OCI-LY7 (cell line): Measurements from ENCODE around the gene NLGN4X. TPM values are rescaled to one million over a fixed set of nuclear protein-coding genes. Genes with fewer than 3 reads are reported as not detected.

ENCODE experiments used
- BruUV-seq: library from RNA; stranded (reverse); fragments of 400-500 nt; replicated peaks from 2 replicates; lab custom pipeline; 2021; lab: Mats Ljungman, UMichigan
- CTCF ChIA-PET: fragments of 300-600 bp; sonication (Branson Sonifier 250); formaldehyde crosslinking; loops from one replicate; lab custom pipeline; 2022; ENCODE audit warnings: antibody characterized with exemption; ENCODE audit not compliant: unreplicated experiment; lab: Charles Lee
- POLR2A ChIA-PET: fragments of 300-600 bp; sonication (Branson Sonifier 250); formaldehyde crosslinking; loops from one replicate; lab custom pipeline; 2022; ENCODE audit warnings: antibody characterized with exemption; lab: Charles Lee
- DNase-seq: peaks from one replicate; pipeline ENCODE4 v3.0.0-alpha.2; 2015; ENCODE audit warnings: low spot score
- H2AFZ ChIP-seq: fragments of 200-600 bp; sonication (generic), shearing (Covaris generic); 2 replicates; pipeline ENCODE4 v1.6.1; 2014; ENCODE audit warnings: mild to moderate bottlenecking, antibody characterized with exemption, low read length, moderate library complexity
- H3K27ac ChIP-seq: fragments of 200-600 bp; sonication (generic); 2 replicates; pipeline ENCODE4 v1.5.1; 2014; ENCODE audit warnings: mixed run types, low read depth, mild to moderate bottlenecking, moderate library complexity, low read length, inconsistent platforms; ENCODE audit not compliant: poor library complexity, severe bottlenecking
- H3K36me3 ChIP-seq: fragments of 200-600 bp; sonication (generic); 2 replicates; pipeline ENCODE4 v1.6.1; 2014; ENCODE audit warnings: mild to moderate bottlenecking, antibody characterized with exemption, low read length, moderate library complexity, mixed read lengths; ENCODE audit not compliant: insufficient read depth
- H3K4me1 ChIP-seq: fragments of 200-600 bp; sonication (generic); 2 replicates; pipeline ENCODE4 v1.5.1; 2014; ENCODE audit warnings: mild to moderate bottlenecking, low read length; ENCODE audit not compliant: insufficient read depth, poor library complexity, severe bottlenecking
- H3K4me2 ChIP-seq: fragments of 200-600 bp; sonication (generic); 2 replicates; pipeline ENCODE4 v1.6.1; 2014; ENCODE audit warnings: mild to moderate bottlenecking, low read length
- H3K4me3 ChIP-seq: fragments of 200-600 bp; sonication (generic); 2 replicates; pipeline ENCODE4 v1.5.1; 2014; ENCODE audit warnings: mild to moderate bottlenecking, low read depth, low read length; ENCODE audit not compliant: poor library complexity, severe bottlenecking
- H3K79me2 ChIP-seq: fragments of 200-600 bp; sonication (generic); 2 replicates; pipeline ENCODE4 v1.6.1; 2016; ENCODE audit warnings: low read depth, mild to moderate bottlenecking, low read length, moderate library complexity, mixed read lengths; ENCODE audit not compliant: insufficient read depth
- H3K9me2 ChIP-seq: fragments of 200-600 bp; sonication (generic); 2 replicates; pipeline ENCODE4 v1.6.1; 2016; ENCODE audit warnings: mild to moderate bottlenecking, low read length, mixed read lengths; ENCODE audit not compliant: insufficient read depth
- H3K9me3 ChIP-seq: fragments of 200-600 bp; sonication (generic); 2 replicates; pipeline ENCODE4 v1.6.1; 2014; ENCODE audit warnings: mild to moderate bottlenecking, mixed run types, low read length, mixed read lengths
- H4K20me1 ChIP-seq: fragments of 200-600 bp; sonication (generic); 2 replicates; pipeline ENCODE4 v1.6.1; 2014; ENCODE audit warnings: mild to moderate bottlenecking, antibody characterized with exemption, low read length, moderate library complexity, mixed read lengths; ENCODE audit not compliant: insufficient read depth
- EZH2phosphoT487 ChIP-seq: fragments of 200-600 bp; sonication (generic); IDR thresholded peaks from 2 replicates; pipeline ENCODE4 v1.6.1; 2018; ENCODE audit warnings: low read depth, borderline replicate concordance, mild to moderate bottlenecking, mixed run types, antibody characterized with exemption, low read length, moderate library complexity, mixed read lengths
- intact Hi-C: fragments of 100-400 bp; cut with micrococcal nuclease; formaldehyde crosslinking; loops from one replicate; pipeline ENCODE4 v1.10.0; 2022; ENCODE audit not compliant: unreplicated experiment
- total RNA-seq, 2 experiments: library from RNA; depleted of rRNA in 1 of 2; stranded (reverse); fragments of >200 nt in 1 of 2; shearing (Covaris generic) in 1 of 2; gene quantifications; 2 replicates each; pipeline ENCODE4 v1.2.3, GENCODE V29; 2014 to 2022
- TF ChIP-seq, protein P1 (sequence below): fragments of 200-600 bp; sonication (generic); conservative IDR thresholded peaks from 2 replicates; pipeline ENCODE4 v1.5.1; 2014; ENCODE audit warnings: mild to moderate bottlenecking, antibody characterized with exemption, low read length, moderate library complexity, mixed read lengths

Gene NLGN4X
- total RNA-seq, 2 experiments from 2014 or later = 0.55 TPM; not detected in 1

DNA sequence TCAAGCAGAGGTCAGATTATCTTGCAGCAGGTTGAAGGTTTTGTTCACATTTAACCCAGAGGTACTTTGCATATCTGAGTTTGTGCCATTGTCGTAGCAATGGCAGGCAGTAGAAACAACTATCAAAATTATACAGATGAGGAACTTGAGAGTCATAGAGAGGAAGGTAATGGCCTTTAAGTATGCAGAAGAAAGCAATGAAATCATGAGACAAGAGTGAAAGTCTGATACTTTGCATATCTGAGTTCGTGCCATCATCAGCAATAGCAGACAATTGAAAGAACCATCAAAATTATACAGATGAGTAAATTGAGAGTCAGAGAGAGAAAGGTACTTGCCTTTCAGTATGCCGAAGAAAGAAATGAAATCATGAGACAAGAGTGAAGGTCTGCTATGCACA lies 154.1 kb downstream of the NLGN4X start:
- DNase-seq = no peak
- Histone ChIP-seq H3K4me2 (no peak overlapping the region), H3K36me3 (no peaks in the 10 kb centered on the region), H3K27ac (no peak overlapping the region), H3K79me2 (no peaks in the 10 kb centered on the region), H3K4me3 (no peak overlapping the region), H2AFZ (no peak overlapping the region), H3K9me2 (no peaks in the 10 kb centered on the region), H3K4me1 (no peaks in the 10 kb centered on the region), H4K20me1 (no peaks in the 10 kb centered on the region), H3K9me3 (no peaks in the 10 kb centered on the region)
- no peak for TF ChIP-seq EZH2phosphoT487
- TF ChIP-seq, protein P1, sequence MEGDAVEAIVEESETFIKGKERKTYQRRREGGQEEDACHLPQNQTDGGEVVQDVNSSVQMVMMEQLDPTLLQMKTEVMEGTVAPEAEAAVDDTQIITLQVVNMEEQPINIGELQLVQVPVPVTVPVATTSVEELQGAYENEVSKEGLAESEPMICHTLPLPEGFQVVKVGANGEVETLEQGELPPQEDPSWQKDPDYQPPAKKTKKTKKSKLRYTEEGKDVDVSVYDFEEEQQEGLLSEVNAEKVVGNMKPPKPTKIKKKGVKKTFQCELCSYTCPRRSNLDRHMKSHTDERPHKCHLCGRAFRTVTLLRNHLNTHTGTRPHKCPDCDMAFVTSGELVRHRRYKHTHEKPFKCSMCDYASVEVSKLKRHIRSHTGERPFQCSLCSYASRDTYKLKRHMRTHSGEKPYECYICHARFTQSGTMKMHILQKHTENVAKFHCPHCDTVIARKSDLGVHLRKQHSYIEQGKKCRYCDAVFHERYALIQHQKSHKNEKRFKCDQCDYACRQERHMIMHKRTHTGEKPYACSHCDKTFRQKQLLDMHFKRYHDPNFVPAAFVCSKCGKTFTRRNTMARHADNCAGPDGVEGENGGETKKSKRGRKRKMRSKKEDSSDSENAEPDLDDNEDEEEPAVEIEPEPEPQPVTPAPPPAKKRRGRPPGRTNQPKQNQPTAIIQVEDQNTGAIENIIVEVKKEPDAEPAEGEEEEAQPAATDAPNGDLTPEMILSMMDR = no peak
- ChIA-PET CTCF (no interaction called here), POLR2A (no interaction called here)
- BruUV-seq = no TSS peak
- intact Hi-C loops = no loop called here

- Histone ChIP-seq H3K79me2 (no peaks in the 10 kb centered on the region), H3K27ac (no peak overlapping the region), H3K4me3 (no peak overlapping the region), H3K9me3 (no peaks in the 10 kb centered on the region), H2AFZ (no peak overlapping the region), H4K20me1 (no peaks in the 10 kb centered on the region), H3K4me1 (no peaks in the 10 kb centered on the region), H3K36me3 (no peaks in the 10 kb centered on the region), H3K4me2 (no peak overlapping the region), H3K9me2 (no peaks in the 10 kb centered on the region)
- ChIA-PET CTCF (no interaction called here), POLR2A (no interaction called here)
- DNase-seq = no peak
- no TSS peak for BruUV-seq
- intact Hi-C loops = no loop called here
- TF ChIP-seq EZH2phosphoT487 = no peak
- TF ChIP-seq, protein P1 = no peak
Observed at GRCh38 chrX:6071731-6072130, 156.9 kb downstream of the NLGN4X start.

DNA sequence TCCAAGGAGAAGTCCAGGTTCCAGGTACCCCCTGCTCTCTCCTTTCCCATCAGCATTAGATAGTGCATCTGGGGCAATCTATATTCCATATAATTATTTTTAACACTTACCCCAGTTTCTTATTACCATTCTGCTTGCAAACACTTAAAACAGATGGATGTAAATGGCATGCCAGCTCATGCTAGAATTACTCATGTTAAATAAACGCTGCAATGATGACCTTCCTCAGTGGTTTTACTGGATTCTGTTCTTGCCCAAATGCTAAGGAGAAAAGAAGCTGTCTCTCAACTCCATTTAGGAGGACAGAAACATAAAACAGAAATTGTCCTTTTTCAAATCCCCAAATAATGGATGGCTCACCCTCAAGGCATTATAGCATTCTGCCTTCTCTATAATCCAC lies 161.1 kb downstream of the NLGN4X start:
- Histone ChIP-seq H4K20me1 (no peaks in the 10 kb centered on the region), H3K4me3 (no peak overlapping the region), H3K4me1 (no peaks in the 10 kb centered on the region), H3K27ac (no peak overlapping the region), H3K4me2 (no peak overlapping the region), H3K9me2 (no peaks in the 10 kb centered on the region), H3K9me3 (no peaks in the 10 kb centered on the region), H3K79me2 (no peaks in the 10 kb centered on the region), H3K36me3 (no peaks in the 10 kb centered on the region), H2AFZ (no peak overlapping the region)
- POLR2A ChIA-PET = no interaction called here
- TF ChIP-seq, protein P1 = no peak
- no peak for TF ChIP-seq EZH2phosphoT487
- CTCF ChIA-PET = no interaction called here
- DNase-seq = no peak
- no TSS peak for BruUV-seq
- intact Hi-C loops = no loop called here
